Cardiac fibroblast (primary cell): ENCODE results near the gene CASZ1.

Experiments used
- DNase-seq, 2 donors: peaks; one replicate each; pipeline versions ENCODE4 v3.0.0 to v3.0.0-alpha.2; 2010; ENCODE audit warnings: low read depth in 2 of 2
- H3K4me3 ChIP-seq, 2 donors: replicated peaks in 1 of 2; 1 replicate in 1 of 2; 2 replicates in 1 of 2; pipeline ENCODE4 v1.5.1; 2011; ENCODE audit warnings: low read depth in 2 of 2, low read length in 2 of 2, mild to moderate bottlenecking in 2 of 2, moderate library complexity in 1 of 2
- CTCF ChIP-seq: IDR thresholded peaks from one replicate; pipeline ENCODE4 v1.5.1; 2011; ENCODE audit warnings: low read depth, mild to moderate bottlenecking, low read length, inconsistent platforms

The CASZ1 gene

DNA sequence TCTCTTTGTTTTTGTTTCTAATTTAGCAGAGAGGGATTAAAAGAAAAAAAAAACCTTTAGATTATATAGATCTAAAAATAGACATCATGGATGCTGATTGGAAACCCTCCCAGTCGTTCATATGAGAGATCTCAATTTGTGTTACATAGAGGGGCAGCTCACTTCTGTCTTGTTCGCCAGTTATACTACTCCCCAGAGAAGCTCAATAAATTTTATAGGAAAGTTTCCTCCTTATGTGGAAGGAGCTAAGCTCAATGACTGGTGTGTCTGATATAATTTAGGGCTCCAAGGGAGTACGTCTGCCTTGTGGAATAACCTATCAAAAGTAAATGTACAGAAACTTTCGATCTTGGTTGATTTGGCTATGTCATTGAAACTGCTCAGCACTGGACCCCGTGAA lies 204.1 kb downstream of the CASZ1 start:
- H3K4me3 ChIP-seq, result no peak overlapping the region
- no peak for TF ChIP-seq CTCF
- DNase-seq, result no peak

GRCh38 chr1:10591010-10591409 lies 205.4 kb downstream of the CASZ1 start:
- no peak for TF ChIP-seq CTCF
- DNase-seq, result no peak
- no peak overlapping the region for H3K4me3 ChIP-seq

DNA sequence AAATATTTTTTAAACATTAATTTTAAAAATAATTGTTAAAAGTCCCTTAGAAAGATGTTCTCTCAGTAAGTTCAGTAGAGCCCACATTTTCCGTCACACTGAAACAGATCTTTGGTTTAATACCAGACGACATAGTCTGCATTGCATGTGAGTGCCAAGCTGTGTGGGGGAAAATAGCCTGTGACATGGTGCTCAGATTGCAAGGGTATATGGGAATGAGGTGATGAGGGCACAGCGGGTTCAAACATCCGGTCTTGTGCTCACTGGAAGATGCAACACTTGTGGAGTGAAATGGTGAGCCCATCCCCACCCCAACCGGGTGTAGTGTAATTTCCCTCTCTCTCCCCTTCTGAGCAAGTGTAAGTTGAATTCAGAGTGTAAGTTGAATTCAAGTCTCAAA lies 207.4 kb downstream of the CASZ1 start:
- no peak for DNase-seq
- TF ChIP-seq CTCF, result no peak
- H3K4me3 ChIP-seq, result no peak overlapping the region

DNA sequence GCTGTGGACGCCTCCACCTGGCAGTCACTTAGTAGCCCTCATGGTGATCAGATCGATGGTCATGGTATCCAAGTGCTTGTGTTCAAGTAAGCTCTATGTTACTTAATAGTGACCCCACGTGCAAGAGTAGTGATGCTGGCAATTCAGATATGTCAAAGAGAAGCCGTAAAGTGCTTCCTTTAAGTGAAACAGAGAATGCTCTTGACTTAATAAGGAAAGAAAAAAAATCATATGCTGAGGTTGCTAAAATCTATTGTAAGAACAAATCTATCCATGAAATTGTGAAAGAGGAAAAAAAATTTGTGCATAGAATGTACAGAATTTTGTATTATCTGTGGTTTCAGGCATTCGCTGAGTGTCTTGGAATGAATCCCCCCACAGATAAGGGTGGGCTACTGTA lies 207.8 kb downstream of the CASZ1 start:
- no peak for TF ChIP-seq CTCF
- H3K4me3 ChIP-seq, result no peak overlapping the region
- DNase-seq, result no peak
